Measurements from ENCODE around the gene MRPL44.

Gene MRPL44

DNA sequence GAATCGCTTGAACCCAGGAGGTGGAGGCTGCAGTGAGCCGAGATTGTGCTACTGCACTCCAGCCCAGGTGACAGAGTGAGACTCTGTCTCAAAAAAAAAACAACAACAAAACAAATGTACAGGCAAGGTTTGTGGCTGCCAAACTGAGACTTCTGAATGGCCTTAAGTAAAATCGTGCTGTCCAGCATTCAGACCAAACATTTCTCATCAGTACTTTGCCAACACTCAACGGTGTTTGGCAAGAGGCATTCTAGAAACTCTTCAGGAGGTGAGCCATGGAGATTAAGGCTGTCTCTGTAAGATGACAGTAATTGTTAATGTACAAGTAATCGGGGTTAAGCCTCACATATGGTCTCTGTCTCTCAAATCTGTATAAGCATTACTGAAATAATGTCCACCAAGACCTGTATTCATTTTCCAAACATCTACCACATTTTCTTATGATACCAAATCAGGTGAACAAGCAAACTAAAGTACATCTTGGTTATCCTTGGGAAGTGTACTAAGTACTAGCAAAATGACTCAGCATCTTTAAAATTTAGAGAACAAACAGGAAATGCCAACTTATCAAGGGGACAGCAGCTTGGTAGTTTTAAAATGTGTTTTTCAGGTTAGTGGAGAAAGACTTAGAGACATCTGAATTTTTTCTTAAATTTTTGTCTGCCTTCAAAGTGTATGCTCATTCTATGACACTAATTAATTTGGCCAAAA is 52.5 kb downstream of the MRPL44 start:
- no peak for DNase-seq (ENCODE audit: low read depth in 2 of 2)

DNA sequence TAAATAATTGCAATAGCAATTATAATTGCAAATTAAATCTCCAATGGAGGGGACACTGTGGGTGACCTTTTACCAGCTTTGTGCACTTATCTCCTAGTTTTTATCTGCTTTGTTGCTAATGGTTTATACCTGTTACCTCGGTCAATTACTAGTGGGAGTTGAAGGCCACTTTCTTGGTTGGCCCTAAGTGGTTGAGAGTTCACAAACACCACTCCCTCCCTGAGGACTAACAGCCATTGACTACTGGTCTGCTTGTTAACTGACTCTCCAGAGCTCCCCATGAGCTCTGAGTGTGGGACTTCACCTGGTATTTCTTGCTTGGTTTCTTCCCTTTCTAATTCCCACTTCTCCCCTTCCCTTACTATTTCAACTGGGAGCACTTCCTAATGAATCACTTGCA is 54.6 kb downstream of the MRPL44 start:
- DNase-seq (ENCODE audit: low read depth in 2 of 2): no peak

DNA sequence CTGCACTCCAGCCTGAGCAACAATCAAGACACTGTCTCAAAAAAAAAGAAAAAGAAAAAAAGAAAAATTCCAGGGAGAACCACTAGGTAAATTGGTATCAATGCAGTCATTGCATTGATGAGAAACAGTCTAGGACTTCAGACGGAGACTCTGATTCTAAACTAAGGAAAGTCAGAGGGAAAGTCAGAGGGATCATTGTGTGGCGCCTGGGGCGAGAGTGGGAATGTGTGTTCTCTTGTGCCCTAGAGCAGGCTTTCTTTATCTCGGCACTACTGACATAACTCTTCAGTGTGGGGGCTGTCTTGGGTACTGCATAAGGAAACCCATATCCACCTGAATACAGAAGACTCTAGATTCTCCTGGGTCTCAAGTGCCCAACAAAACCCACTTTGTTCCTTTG is 57.1 kb downstream of the MRPL44 start:
- no peak for DNase-seq (ENCODE audit: low read depth in 2 of 2)

DNA sequence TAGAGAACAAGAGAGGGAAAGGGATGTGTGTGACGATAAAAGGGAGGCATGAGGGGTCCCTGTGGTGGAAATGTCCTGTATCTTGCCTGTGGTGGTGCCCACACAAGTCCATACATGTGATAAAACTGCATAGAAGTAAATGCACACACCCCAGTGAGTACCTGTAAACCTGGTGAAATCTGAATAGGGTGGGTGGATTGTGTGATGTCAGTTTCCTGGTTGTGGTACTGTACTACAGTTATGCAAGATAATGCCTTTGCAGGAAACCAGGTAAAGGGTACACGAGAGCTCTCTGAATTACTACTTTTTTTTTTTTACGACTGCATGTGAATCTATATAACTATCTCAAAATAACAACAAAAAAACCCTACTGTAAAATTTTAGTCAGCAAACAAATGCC is 59.7 kb downstream of the MRPL44 start:
- no peak for DNase-seq (ENCODE audit: low read depth in 2 of 2)

Measured in stimulated activated CD8-positive, alpha-beta memory T cell treated with anti-CD3 and anti-CD28 coated beads, Interleukin-15, amount 100 ng/mL, for 48 hours (primary cell).